GM18870 (cell line): ENCODE data around the gene DISC1.
"Not testable (repeated sequence)": the region's sequence is repeated elsewhere in the genome, so short reads cannot be mapped to it uniquely, and the experiment has no call there.

Experiments used
- ATAC-seq: cut with Tn5 transposase; IDR thresholded peaks from one replicate; pipeline ENCODE4 v1.9.1; 2021; ENCODE audit warnings: moderate library complexity; ENCODE audit not compliant: unreplicated experiment

The DISC1 gene

GRCh38 chr1:231724041-231724440 lies 97.5 kb downstream of the DISC1 start:
- ATAC-seq, result no peak

- no peak for ATAC-seq
Measured at GRCh38 chr1:231724876-231725647, 98.5 kb downstream of the DISC1 start.

- ATAC-seq, result no peak
Measured at GRCh38 chr1:231727171-231727570, 100.6 kb downstream of the DISC1 start.

GRCh38 chr1:231728987-231729386 lies 102.4 kb downstream of the DISC1 start:
- ATAC-seq, result not testable (repeated sequence)

- ATAC-seq, result no peak
Measured at GRCh38 chr1:231729544-231729943, 103.0 kb downstream of the DISC1 start.

GRCh38 chr1:231731268-231731667 lies 104.7 kb downstream of the DISC1 start:
- ATAC-seq, result no peak

GRCh38 chr1:231733063-231733462 lies 106.5 kb downstream of the DISC1 start:
- no peak for ATAC-seq

GRCh38 chr1:231733672-231734071 lies 107.1 kb downstream of the DISC1 start:
- no peak for ATAC-seq

GRCh38 chr1:231734417-231734816 lies 107.8 kb downstream of the DISC1 start:
- no peak for ATAC-seq

GRCh38 chr1:231735411-231735810 lies 108.8 kb downstream of the DISC1 start:
- ATAC-seq, result no peak

GRCh38 chr1:231735941-231736340 lies 109.4 kb downstream of the DISC1 start:
- no peak for ATAC-seq

GRCh38 chr1:231736464-231736863 lies 109.9 kb downstream of the DISC1 start:
- ATAC-seq, result no peak

GRCh38 chr1:231738554-231738953 lies 112.0 kb downstream of the DISC1 start:
- ATAC-seq, result no peak

GRCh38 chr1:231743966-231744365 lies 117.4 kb downstream of the DISC1 start:
- no peak for ATAC-seq

- no peak for ATAC-seq
Measured at GRCh38 chr1:231748760-231749415, 122.3 kb downstream of the DISC1 start.

- no peak for ATAC-seq
Measured at GRCh38 chr1:231750296-231750695, 123.7 kb downstream of the DISC1 start.

- ATAC-seq, result no peak
Measured at GRCh38 chr1:231750818-231751362, 124.3 kb downstream of the DISC1 start.

- ATAC-seq, result no peak
Measured at GRCh38 chr1:231751415-231751814, 124.8 kb downstream of the DISC1 start.

GRCh38 chr1:231753313-231753712 lies 126.7 kb downstream of the DISC1 start:
- ATAC-seq, result no peak

- ATAC-seq, result no peak
Measured at GRCh38 chr1:231757101-231757404, 130.5 kb downstream of the DISC1 start.

- ATAC-seq, result no peak
Measured at GRCh38 chr1:231757759-231758158, 131.2 kb downstream of the DISC1 start.

- no peak for ATAC-seq
Measured at GRCh38 chr1:231761252-231761651, 134.7 kb downstream of the DISC1 start.
